Transverse colon (tissue), 4 donors: Measurements from ENCODE around the gene ISX.

ENCODE experiments used
- CTCF ChIP-seq, 5 experiments: fragments of 200-600 bp in 3 of 5; fragments of 450-650 bp in 2 of 5; sonication (generic) in 3 of 5; IDR thresholded peaks; 1 replicate in 2 of 5; 2 replicates in 3 of 5; pipeline ENCODE4 v1.5.1; 2016 to 2017; ENCODE audit warnings: antibody characterized with exemption in 5 of 5, inconsistent platforms in 3 of 5, mild to moderate bottlenecking in 2 of 5, moderate library complexity in 1 of 5
- POLR2AphosphoS5 ChIP-seq, 3 donors: sonication (generic); formaldehyde crosslinking; IDR thresholded peaks; one replicate each; pipeline ENCODE4 v1.6.1; 2016; ENCODE audit warnings: antibody characterized with exemption in 3 of 3

GRCh38 chr22:35074583-35074982 is 8.6 kb downstream of the ISX start:
- TF ChIP-seq CTCF (IDR thresholded peaks at IDR 0.05): no peak
- no peak for TF ChIP-seq POLR2AphosphoS5 (IDR thresholded peaks at IDR 0.05)
